IPS-18a (cell line): ENCODE measurements around the gene UTP11.
"Not testable (repeated sequence)": the region's sequence is repeated elsewhere in the genome, so short reads cannot be mapped to it uniquely, and the experiment has no call there.

ENCODE experiments used
- H3K27ac ChIP-seq: one replicate; pipeline ENCODE4 v1.5.1; 2013; ENCODE audit warnings: low read length
- H3K27me3 ChIP-seq: one replicate; pipeline ENCODE4 v1.6.1; 2013; ENCODE audit warnings: mild to moderate bottlenecking, low read length; ENCODE audit not compliant: control insufficient read depth, insufficient read depth
- H3K36me3 ChIP-seq: one replicate; pipeline ENCODE4 v1.6.1; 2013; ENCODE audit warnings: low read depth, low read length; ENCODE audit not compliant: control insufficient read depth
- H3K4me1 ChIP-seq: one replicate; pipeline ENCODE4 v1.6.1; 2013; ENCODE audit warnings: low read depth, low read length; ENCODE audit not compliant: control insufficient read depth
- H3K4me3 ChIP-seq: one replicate; pipeline ENCODE4 v1.5.1; 2013; ENCODE audit warnings: low read length
- H3K9ac ChIP-seq: one replicate; pipeline ENCODE4 v1.6.1; 2013; ENCODE audit warnings: mild to moderate bottlenecking, low read length, moderate library complexity
- H3K9me3 ChIP-seq: one replicate; pipeline ENCODE4 v1.6.1; 2013; ENCODE audit warnings: low read depth, low read length; ENCODE audit not compliant: control insufficient read depth

Gene UTP11, protein sequence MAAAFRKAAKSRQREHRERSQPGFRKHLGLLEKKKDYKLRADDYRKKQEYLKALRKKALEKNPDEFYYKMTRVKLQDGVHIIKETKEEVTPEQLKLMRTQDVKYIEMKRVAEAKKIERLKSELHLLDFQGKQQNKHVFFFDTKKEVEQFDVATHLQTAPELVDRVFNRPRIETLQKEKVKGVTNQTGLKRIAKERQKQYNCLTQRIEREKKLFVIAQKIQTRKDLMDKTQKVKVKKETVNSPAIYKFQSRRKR

DNA sequence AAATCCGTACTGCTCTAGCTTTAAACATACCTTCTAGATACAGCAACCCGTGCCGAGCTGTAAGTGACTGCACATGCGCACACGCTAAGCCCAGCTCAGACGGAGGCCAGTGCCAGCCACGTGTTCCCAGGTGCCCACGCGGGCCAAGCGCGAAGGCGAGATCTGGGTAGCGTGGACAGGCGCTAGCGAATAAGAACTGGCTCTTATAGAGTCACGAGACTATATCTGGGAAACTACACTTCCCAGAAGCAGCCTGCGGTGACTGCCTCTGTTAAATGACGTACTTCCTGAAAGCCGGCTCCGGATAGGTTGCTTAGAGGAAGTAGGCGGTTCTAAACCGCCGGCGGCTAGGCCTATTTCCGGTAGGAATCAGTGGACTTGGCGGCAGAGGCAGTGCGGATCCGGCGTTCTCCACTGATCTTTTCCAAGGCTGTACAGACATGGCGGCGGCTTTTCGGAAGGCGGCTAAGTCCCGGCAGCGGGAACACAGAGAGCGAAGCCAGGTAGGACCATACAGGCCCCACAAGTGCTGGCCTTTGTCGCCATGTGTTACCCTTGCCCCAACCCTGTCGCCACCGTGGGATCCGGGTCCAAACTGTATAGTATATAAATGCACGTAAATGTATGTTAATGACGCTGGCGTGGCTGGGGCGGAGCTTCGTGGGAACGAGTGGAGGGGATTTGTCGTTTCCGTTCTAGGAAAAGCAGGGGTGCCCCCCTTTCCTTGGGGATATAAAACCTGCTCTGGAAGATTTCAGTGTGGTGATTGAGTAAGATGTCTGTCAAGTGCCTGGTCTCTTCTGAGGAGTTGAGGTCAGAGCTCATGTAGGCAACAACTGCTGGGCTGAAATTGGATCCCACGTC lies at the start of gene UTP11:
UTP11 (plus strand) TSS at position 372 of the 864 bp plus-strand sequence; CDS start at position 441, 69 bp downstream.
- Histone ChIP-seq H3K4me1 (peaks cover 6% of the 10 kb centered on the region), H3K9me3 (no peaks in the 10 kb centered on the region), H3K4me3 (peak within 1 kb of the TSS; percentile 89), H3K27me3 (no peaks in the 10 kb centered on the region), H3K36me3 (peaks cover 21% of the 10 kb centered on the region), H3K27ac (peak within 1 kb of the TSS; percentile 20), H3K9ac (peak within 1 kb of the TSS; percentile 84)

DNA sequence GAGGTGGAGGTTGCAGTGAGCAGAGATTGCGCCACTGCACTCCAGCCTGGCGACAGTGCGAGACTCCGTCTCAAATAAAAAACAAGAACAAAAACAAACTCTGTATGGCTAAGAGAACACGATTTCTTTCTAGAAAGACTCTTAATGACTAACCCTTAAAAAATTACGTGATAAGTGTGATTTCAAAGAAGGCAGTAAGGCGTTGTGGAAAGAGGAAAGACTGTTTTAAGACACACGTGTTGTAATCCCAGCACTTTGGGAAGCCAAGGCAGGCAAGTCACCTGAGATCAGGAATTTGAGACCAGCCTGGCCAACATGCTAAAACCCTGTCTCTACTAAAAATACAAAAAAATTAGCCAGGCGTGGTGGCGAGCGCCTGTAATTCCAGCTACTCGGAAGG lies 48.4 kb upstream of the UTP11 start:
- H3K4me1 ChIP-seq, H3K27me3 ChIP-seq: not testable (repeated sequence)
- H3K36me3 ChIP-seq, result peaks cover 47% of the 10 kb centered on the region

DNA sequence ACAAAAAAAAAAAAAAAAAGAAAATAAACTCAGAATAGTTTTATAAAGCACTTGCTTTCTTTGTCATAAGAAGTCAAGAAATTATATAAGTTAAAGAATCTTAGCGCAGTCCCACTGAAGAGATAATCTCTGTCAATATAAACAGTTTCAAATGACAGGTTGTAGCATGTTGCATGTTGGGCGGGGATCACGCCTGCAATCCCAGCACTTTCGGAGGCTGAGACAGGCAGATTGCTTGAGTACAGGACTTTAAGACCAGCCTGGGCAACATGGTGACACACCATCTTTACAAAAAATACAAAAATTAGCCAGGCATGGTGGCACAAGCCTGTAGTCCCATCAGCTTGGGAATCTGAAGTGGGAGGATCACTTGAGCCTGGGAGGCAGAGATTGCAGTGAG lies 47.2 kb upstream of the UTP11 start:
- H3K27me3 ChIP-seq, result no peaks in the 10 kb centered on the region
- H3K4me3 ChIP-seq, result no peak overlapping the region
- no peak overlapping the region for H3K9ac ChIP-seq
- H3K27ac ChIP-seq, result no peak overlapping the region
- peaks cover 44% of the 10 kb centered on the region for H3K36me3 ChIP-seq
- H3K4me1 ChIP-seq, result no peaks in the 10 kb centered on the region
- no peaks in the 10 kb centered on the region for H3K9me3 ChIP-seq

More for the DNA sequence above, 48.4 kb upstream of the UTP11 start:
- H3K27ac ChIP-seq, H3K9ac ChIP-seq, H3K9me3 ChIP-seq, H3K4me3 ChIP-seq: not testable (repeated sequence)

DNA sequence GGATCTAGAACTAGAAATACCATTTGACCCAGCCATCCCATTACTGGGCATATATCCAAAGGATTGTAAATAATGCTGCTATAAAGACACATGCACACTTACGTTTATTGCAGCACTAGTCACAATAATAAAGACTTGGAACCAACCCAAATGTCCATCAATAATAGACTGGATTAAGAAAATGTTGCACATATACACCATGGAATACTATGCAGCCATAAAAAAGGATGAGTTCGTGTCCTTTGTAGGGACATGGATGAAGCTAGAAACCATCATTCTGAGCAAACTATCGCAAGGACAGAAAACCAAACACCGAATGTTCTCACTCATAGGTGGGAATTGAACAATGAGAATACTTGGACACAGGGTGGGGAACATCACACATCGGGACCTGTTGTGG lies 38.9 kb upstream of the UTP11 start:
- H3K4me3 ChIP-seq, H3K4me1 ChIP-seq, H3K27ac ChIP-seq, H3K9me3 ChIP-seq, H3K9ac ChIP-seq, H3K27me3 ChIP-seq: not testable (repeated sequence)
- H3K36me3 ChIP-seq, result peaks cover 59% of the 10 kb centered on the region

DNA sequence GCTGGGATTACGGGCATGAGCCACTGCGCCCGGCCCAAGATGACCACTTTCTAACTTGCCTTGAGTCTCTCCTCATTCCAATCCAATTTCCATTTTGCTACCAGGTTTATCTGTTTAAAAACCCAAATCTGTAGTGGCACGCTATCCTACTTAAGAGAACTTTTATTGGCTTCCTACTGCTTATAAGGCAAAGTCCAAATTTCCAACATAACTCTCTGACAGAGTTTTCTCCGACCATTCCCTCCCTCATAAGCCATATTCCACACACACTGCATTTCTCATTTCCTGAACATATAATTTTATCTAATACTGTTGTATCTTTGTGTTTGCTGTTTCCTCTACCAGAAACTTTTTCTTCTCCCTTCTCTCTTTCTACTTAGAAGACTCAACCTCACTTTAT lies 38.0 kb upstream of the UTP11 start:
- Histone ChIP-seq H3K9me3 (no peaks in the 10 kb centered on the region), H3K9ac (no peak overlapping the region), H3K27me3 (no peaks in the 10 kb centered on the region), H3K27ac (no peak overlapping the region), H3K4me1 (no peaks in the 10 kb centered on the region), H3K36me3 (peaks cover 59% of the 10 kb centered on the region), H3K4me3 (no peak overlapping the region)

DNA sequence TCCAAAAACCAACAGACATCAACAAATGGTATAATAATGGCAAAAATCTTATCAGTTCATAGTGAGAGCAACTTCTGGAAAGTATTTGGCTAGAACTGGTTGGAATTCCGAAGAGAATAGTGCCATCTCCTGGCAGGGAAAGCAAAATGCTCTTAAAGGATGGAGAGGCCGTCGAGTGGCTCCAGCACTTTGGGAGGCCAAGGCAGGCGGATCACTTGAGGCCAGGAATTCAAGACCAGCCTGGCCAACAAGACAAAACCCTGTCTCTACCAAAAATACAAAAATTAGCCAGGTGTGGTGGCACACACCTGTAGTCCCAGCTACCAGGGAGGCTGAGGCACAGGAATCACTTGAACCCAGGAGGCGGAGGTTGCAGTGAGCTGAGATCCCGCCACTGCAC lies 37.5 kb upstream of the UTP11 start:
- H3K36me3 ChIP-seq, result peaks cover 60% of the 10 kb centered on the region
- not testable (repeated sequence) for H3K4me1 ChIP-seq, H3K9ac ChIP-seq, H3K27me3 ChIP-seq, H3K27ac ChIP-seq, H3K4me3 ChIP-seq, H3K9me3 ChIP-seq

DNA sequence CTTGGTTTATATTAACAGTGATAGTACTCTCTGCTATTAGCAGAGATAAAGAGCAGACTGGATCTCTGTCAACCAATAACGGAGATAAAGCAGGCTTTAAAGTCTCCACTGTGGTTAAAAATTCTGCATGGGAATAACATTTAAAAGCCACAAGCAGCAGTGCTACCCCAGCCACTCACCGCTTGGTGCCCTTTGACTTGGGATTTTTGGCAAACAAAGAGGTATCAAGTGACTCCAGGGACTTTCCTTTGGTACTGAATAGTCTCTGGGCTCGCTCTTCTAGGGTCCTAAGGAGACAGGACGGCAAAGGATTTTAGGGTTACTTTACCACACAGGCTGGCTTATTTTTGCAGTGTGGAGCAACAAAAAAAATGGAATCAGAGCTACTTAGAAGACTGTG lies 34.0 kb upstream of the UTP11 start:
- H3K4me1 ChIP-seq, result no peaks in the 10 kb centered on the region
- H3K4me3 ChIP-seq, result no peak overlapping the region
- no peak overlapping the region for H3K9ac ChIP-seq
- no peak overlapping the region for H3K27ac ChIP-seq
- H3K36me3 ChIP-seq, result peaks cover 82% of the 10 kb centered on the region
- H3K9me3 ChIP-seq, result no peaks in the 10 kb centered on the region
- no peaks in the 10 kb centered on the region for H3K27me3 ChIP-seq

DNA sequence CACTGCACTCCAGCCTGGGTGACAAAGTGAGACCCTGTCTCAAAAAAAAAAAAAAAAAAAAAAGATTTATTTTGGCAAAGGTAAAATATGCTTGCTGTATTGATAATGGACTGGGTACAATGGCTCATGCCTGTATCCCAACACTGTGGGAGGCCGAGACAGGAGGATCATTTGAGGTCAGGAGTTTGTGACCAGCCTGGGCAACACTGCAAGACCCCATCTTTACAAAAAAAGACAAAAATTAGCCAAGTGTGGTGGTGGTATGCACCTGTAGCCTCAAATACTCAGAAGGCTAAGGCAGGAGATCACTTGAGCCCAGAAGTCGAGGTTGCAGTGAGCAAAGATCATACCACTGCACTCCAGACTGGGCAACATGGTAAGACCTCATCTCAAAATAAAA lies 29.0 kb upstream of the UTP11 start:
- H3K9me3 ChIP-seq, result no peaks in the 10 kb centered on the region
- no peak overlapping the region for H3K27ac ChIP-seq
- no peaks in the 10 kb centered on the region for H3K27me3 ChIP-seq
- H3K4me3 ChIP-seq, result no peak overlapping the region
- H3K9ac ChIP-seq, result no peak overlapping the region
- H3K36me3 ChIP-seq, result peaks cover 86% of the 10 kb centered on the region
- H3K4me1 ChIP-seq, result no peaks in the 10 kb centered on the region

DNA sequence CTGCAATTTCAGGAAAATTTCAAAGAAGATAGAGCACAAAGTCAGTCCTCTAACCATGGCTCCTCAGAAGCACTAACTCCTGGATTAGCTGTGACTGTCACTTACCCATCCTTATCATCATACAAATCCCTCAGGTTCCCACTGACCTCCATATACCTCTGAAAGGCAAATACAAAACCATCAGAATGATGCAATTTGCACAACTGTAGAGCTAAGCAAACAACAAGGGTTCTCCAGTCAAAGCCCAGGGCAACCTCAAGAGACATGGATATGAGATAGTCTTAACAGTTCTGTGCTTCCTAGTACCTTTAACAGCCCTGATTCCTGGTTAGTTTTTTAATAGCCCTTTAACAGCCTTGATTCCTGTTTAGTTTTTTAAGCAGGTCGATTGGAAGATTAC lies 24.9 kb upstream of the UTP11 start:
- peaks cover 46% of the 10 kb centered on the region for H3K36me3 ChIP-seq
- no peaks in the 10 kb centered on the region for H3K27me3 ChIP-seq
- H3K4me1 ChIP-seq, result no peaks in the 10 kb centered on the region
- H3K9ac ChIP-seq, result no peak overlapping the region
- no peak overlapping the region for H3K27ac ChIP-seq
- no peak overlapping the region for H3K4me3 ChIP-seq
- H3K9me3 ChIP-seq, result no peaks in the 10 kb centered on the region

DNA sequence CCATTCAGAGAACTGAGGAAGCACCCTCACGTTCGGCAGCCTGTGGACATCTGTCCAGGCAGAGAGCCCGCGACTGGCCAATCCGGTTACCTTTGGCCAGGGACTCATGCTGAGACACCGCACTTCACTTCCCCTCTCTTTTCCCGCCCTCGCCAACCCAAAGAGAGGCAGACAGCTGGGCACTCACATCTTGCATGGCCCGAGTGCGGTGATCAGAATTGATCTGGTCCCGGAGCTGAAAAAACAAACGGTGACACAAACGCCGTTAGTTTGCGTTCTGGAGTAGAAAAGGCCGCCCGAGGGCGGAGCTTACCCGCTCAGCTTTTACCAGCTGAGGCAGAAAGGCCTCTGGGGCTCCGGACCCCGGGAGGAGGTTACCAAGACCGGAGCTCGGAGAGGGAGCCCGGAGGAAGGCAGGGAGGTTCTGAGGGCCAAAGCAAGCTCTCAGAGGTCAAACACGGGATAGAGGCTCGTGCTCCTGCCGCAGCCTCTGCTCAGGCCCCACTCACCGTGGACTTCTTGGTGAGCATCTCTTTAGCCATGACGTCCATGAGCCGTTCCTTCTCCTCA lies 23.1 kb upstream of the UTP11 start:
- Histone ChIP-seq H3K9me3 (no peaks in the 10 kb centered on the region), H3K4me3 (peak overlapping the region; percentile 99), H3K36me3 (peaks cover 33% of the 10 kb centered on the region), H3K27ac (peak overlapping the region; percentile 87), H3K9ac (peak overlapping the region; percentile 96), H3K4me1 (no peaks in the 10 kb centered on the region), H3K27me3 (no peaks in the 10 kb centered on the region)

DNA sequence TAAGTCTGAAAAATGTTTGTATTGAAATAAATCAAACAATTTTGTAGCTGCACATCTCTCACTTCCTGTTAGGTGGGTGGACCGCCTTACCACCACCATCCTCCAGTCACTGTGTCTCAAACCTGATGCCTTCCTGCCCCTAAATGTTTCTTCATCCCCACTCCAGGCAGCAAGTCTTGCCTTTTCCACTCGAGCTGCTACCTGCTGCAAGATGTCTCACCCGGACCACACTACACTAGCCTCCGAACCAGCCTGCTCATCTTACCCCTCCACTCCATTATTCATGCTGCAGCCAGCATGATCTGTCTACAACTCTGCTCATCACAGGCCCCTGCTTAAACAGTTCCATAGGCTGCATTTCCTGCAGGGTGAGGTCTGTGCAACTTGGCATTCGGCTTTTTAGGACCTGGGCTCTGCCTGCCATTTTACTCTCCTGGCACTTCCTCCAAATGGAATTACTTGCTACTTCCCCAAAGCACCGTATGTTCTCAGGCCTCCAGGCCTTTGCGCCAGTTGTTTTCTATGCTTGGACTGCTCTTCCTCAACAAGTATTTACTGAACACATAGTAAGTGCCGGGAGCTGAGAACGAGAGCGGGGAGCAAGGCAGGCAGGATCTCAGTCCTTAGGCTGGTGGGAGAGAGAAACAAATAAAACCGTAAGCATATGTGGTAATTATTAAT lies 17.5 kb upstream of the UTP11 start:
- H3K4me3 ChIP-seq, result peak overlapping the region; percentile 47

More for the DNA sequence above, 17.5 kb upstream of the UTP11 start:
- H3K36me3 ChIP-seq, result peaks cover 14% of the 10 kb centered on the region
- H3K9ac ChIP-seq, result peak overlapping the region; percentile 58
- no peaks in the 10 kb centered on the region for H3K27me3 ChIP-seq
- no peaks in the 10 kb centered on the region for H3K9me3 ChIP-seq
- peaks cover 11% of the 10 kb centered on the region for H3K4me1 ChIP-seq
- no peak overlapping the region for H3K27ac ChIP-seq
